ENCODE measurements around the gene AGAP1.
"Not testable (repeated sequence)": the region's sequence is repeated elsewhere in the genome, so short reads cannot be mapped to it uniquely, and the experiment has no call there.

GRCh38 chr2:236090826-236091225, 597.0 kb downstream of the AGAP1 start:
- TF ChIP-seq CTCF (IDR thresholded peaks at IDR 0.05; ENCODE audit: insufficient read depth, low read depth, low read length); EZH2 (IDR thresholded peaks at IDR 0.05; ENCODE audit: insufficient read depth, low read length): not testable (repeated sequence)
